ENCODE data around the gene FAM50B.
"Not testable (repeated sequence)": the region's sequence is repeated elsewhere in the genome, so short reads cannot be mapped to it uniquely, and the experiment has no call there.

Gene FAM50B

DNA sequence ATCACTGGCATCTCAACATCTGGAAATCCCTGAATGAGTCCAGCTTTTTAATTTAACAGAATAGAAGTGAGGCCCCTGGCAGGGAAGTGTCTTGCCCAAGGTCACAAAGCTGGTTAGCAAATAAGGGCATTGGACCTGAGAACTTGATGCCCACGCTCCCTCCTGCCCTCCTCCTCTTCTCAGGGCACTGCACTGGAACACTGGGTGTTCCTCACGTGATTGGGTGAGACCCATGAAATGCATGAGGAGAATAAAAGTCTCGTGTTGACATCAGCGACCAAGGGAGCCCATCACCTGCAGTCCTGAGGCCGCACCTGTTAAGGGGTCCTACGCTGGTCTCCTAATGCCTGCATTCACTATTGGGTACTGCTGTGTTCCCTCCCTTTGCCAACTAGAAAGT is 7.4 kb downstream of the FAM50B start:
- no peak for DNase-seq
- Histone ChIP-seq H3K4me3 (ENCODE audit: control insufficient read depth in 1 of 7, extremely low read depth in 1 of 7, insufficient read depth in 4 of 7, low read depth in 2 of 7, low read length in 6 of 7) (no peak overlapping the region), H3K27ac (ENCODE audit: insufficient read depth in 1 of 2, low read depth in 1 of 2, low read length in 2 of 2, poor library complexity in 1 of 2, severe bottlenecking in 2 of 2) (no peak overlapping the region), H3K36me3 (ENCODE audit: control insufficient read depth in 4 of 4, insufficient read depth in 4 of 4, low read length in 3 of 4) (no peaks in the 10 kb centered on the region), H3K27me3 (replicated peaks in 2 of 5; ENCODE audit: control insufficient read depth in 4 of 5, insufficient read depth in 5 of 5, low read length in 4 of 5) (peaks cover 0 to 2% (median 0%) of the 10 kb centered on the region in 5 experiments), H3K4me1 (ENCODE audit: control extremely low read depth in 1 of 4, control insufficient read depth in 4 of 4, insufficient read depth in 4 of 4, low read length in 3 of 4) (no peaks in the 10 kb centered on the region), H3K9me3 (ENCODE audit: control extremely low read depth in 1 of 5, control insufficient read depth in 4 of 5, insufficient read depth in 2 of 5, low read depth in 1 of 5, low read length in 4 of 5) (no peaks in the 10 kb centered on the region)
- 97% methylated on average over 5 of the region's 6 CpGs for WGBS (ENCODE audit: insufficient coverage)
- ChIA-PET POLR2A (no interaction called here), CTCF (interaction anchor here (1.2 to 2.1 kb wide), 3 partner anchors 9 to 122 kb away, joined by 4 to 7 read pairs (median 6); no protein-coding TSS in a partner anchor)

DNA sequence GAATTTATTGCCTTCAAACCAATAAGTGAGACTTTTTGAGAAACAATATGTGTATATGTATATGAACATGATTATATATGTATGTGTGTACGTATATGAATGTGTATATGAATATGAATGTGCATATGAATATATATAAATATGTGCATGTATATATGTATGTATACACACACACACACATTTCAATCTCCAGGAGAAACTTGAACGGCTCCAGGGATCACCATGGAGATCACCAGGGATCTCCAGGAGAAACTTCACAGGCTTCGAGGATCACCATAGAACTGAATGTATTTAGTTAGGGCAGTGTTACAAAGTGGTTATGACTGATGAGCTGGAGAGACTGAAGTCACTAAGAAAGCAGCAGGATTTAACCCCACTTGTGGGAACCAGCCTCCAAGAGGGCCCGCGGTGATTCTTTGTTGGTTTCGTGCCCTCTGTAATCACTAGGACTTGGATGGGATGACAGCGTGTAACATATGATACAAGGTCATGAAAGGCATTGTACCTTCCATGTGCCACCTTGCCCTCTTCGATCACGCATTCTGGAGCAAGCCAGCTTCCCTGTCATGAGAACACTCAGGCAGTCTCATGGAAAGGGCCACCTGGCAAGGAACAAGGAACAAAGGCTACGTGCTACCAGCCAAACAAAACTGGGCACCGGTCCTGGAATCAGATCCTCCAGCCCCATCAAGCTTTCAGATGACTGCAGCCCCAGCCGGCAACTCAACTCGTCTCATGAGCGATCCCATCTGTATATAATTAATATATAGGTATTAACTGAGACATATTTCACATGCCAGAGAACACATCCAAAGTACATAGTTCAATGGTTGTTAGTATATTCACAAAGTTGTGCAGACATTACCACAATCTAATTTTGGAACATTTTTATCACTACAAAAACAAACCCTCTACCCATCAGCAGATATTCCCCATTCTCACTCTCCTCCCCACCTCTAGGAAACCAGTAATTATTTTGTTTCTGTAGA is 8.6 kb downstream of the FAM50B start:
- H3K9me3 ChIP-seq (ENCODE audit: control extremely low read depth in 1 of 5, control insufficient read depth in 4 of 5, insufficient read depth in 2 of 5, low read depth in 1 of 5, low read length in 4 of 5), result no peaks in the 10 kb centered on the region
- H3K4me1 ChIP-seq (ENCODE audit: control extremely low read depth in 1 of 4, control insufficient read depth in 4 of 4, insufficient read depth in 4 of 4, low read length in 3 of 4), result no peaks in the 10 kb centered on the region
- ChIA-PET CTCF (interaction anchor here (1.2 kb wide), 1 partner anchor 10 kb away, joined by 6 read pairs; no protein-coding TSS in a partner anchor), POLR2A (no interaction called here)
- DNase-seq, result no peak
- no peak overlapping the region for H3K27ac ChIP-seq (ENCODE audit: insufficient read depth in 1 of 2, low read depth in 1 of 2, low read length in 2 of 2, poor library complexity in 1 of 2, severe bottlenecking in 2 of 2)
- H3K27me3 ChIP-seq (replicated peaks in 2 of 5; ENCODE audit: control insufficient read depth in 4 of 5, insufficient read depth in 5 of 5, low read length in 4 of 5), result peaks cover 0 to 2% (median 0%) of the 10 kb centered on the region in 5 experiments
- WGBS (ENCODE audit: insufficient coverage), result 98% methylated on average over 8 of the region's 14 CpGs
- no peak overlapping the region for H3K4me3 ChIP-seq (ENCODE audit: control insufficient read depth in 1 of 7, extremely low read depth in 1 of 7, insufficient read depth in 4 of 7, low read depth in 2 of 7, low read length in 6 of 7)
- H3K36me3 ChIP-seq (ENCODE audit: control insufficient read depth in 4 of 4, insufficient read depth in 4 of 4, low read length in 3 of 4), result no peaks in the 10 kb centered on the region

DNA sequence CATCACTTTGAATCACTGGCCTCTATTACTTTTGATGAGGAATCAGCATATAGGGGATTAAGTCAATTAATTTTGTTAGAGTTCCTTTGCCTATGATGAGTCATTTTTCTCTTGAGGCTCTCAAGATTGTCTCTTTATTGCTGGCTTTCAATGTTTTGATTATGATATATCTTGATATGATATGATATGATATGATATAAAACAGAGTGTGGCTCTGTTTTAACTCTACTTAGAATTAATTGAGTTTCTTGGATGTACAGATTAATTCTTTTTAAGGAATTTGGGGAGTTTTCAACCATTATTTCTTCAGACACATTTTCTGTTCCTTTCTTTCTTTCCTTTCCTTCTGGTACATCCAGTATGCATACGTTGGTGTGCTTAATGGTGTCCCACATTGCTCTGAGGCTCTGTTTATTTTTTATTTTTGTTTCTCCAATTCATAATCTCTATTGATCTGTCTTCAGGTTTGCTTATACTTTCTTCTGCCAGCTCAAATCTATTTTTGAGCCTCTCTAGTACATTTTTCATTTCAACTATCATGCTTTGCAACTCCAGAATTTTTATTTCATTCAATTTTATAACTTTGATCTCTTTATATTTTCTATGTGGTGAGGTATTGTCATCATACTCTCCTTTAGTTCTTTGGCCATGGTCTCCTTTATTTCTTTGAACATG is 10.8 kb downstream of the FAM50B start:
- POLR2A ChIA-PET, result interaction anchor here (0.6 kb wide), 1 partner anchor 24 kb away, joined by 3 read pairs; no protein-coding TSS in a partner anchor
- WGBS (ENCODE audit: insufficient coverage), result 100% methylated on average over 1 of the region's 1 CpG
- DNase-seq, result no peak
- H3K9me3 ChIP-seq (ENCODE audit: control extremely low read depth in 1 of 5, control insufficient read depth in 4 of 5, insufficient read depth in 2 of 5, low read depth in 1 of 5, low read length in 4 of 5), result no peaks in the 10 kb centered on the region
- no peak overlapping the region for H3K27ac ChIP-seq (ENCODE audit: insufficient read depth in 1 of 2, low read depth in 1 of 2, low read length in 2 of 2, poor library complexity in 1 of 2, severe bottlenecking in 2 of 2)
- H3K36me3 ChIP-seq (ENCODE audit: control insufficient read depth in 4 of 4, insufficient read depth in 4 of 4, low read length in 3 of 4), result no peaks in the 10 kb centered on the region
- H3K4me1 ChIP-seq (ENCODE audit: control extremely low read depth in 1 of 4, control insufficient read depth in 4 of 4, insufficient read depth in 4 of 4, low read length in 3 of 4), result no peaks in the 10 kb centered on the region
- no peak overlapping the region for H3K4me3 ChIP-seq (ENCODE audit: control insufficient read depth in 1 of 7, extremely low read depth in 1 of 7, insufficient read depth in 4 of 7, low read depth in 2 of 7, low read length in 6 of 7)
- CTCF ChIA-PET, result interaction anchor here (1.8 kb wide), 1 partner anchor 10 kb away, joined by 9 read pairs; the partner anchor contains the start of gene FAM50B
- H3K27me3 ChIP-seq (replicated peaks in 2 of 5; ENCODE audit: control insufficient read depth in 4 of 5, insufficient read depth in 5 of 5, low read length in 4 of 5), result peaks cover 0 to 2% (median 0%) of the 10 kb centered on the region in 5 experiments

DNA sequence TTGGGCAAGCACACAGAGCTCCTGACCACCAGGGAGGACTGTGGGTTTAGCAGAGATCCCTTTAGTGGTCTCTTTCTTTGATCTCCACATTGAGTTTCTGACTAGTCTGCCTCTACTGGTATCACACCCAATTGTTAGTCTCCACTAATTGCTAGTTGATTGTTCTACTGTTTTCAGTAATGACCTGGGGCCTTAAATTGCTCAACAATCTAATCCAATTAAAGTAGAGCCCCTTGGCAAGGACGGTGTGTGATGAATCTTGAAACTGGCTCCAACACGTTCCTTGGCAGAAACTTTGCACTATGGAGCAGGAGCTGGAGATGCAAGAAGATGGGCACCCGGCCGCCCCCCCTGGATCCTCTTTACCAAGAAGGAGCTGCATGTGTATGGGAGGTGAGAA is 12.3 kb downstream of the FAM50B start:
- 78% methylated on average over 2 of the region's 4 CpGs for WGBS (ENCODE audit: insufficient coverage)
- H3K36me3 ChIP-seq (ENCODE audit: control insufficient read depth in 4 of 4, insufficient read depth in 4 of 4, low read length in 3 of 4), result no peaks in the 10 kb centered on the region
- no peaks in the 10 kb centered on the region for H3K4me1 ChIP-seq (ENCODE audit: control extremely low read depth in 1 of 4, control insufficient read depth in 4 of 4, insufficient read depth in 4 of 4, low read length in 3 of 4)
- peaks cover 0 to 2% (median 0%) of the 10 kb centered on the region in 5 experiments for H3K27me3 ChIP-seq (replicated peaks in 2 of 5; ENCODE audit: control insufficient read depth in 4 of 5, insufficient read depth in 5 of 5, low read length in 4 of 5)
- CTCF ChIA-PET, result interaction anchor here (0.9 to 1.8 kb wide), 4 partner anchors 11 to 40 kb away, joined by 3 to 9 read pairs (median 4); partner anchors contain the start of gene FAM50B
- no peak for DNase-seq
- no peaks in the 10 kb centered on the region for H3K9me3 ChIP-seq (ENCODE audit: control extremely low read depth in 1 of 5, control insufficient read depth in 4 of 5, insufficient read depth in 2 of 5, low read depth in 1 of 5, low read length in 4 of 5)
- no peak overlapping the region for H3K4me3 ChIP-seq (ENCODE audit: control insufficient read depth in 1 of 7, extremely low read depth in 1 of 7, insufficient read depth in 4 of 7, low read depth in 2 of 7, low read length in 6 of 7)
- POLR2A ChIA-PET, result interaction anchor here (0.5 to 0.6 kb wide), 2 partner anchors 23 to 71 kb away, joined by 3 to 6 read pairs; no protein-coding TSS in a partner anchor
- H3K27ac ChIP-seq (ENCODE audit: insufficient read depth in 1 of 2, low read depth in 1 of 2, low read length in 2 of 2, poor library complexity in 1 of 2, severe bottlenecking in 2 of 2), result no peak overlapping the region

DNA sequence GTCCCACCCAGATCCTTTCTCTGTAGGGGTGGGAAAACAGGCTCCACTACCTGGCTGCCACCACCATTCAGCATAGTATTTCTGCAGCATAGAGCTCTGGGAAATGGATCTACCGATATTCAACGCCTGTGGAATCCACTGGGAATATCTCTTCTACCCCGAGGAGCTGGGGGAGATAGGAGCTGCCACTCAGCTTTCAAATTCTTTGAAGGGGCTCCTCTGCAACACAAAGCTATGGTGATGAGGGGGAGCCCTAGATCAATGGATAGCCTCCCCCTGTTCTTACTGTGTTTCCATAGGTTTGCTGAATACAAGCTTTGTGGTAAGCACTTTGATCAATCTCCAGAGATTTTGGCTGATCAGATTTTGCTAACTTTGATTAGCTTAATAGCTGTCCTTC is 12.9 kb downstream of the FAM50B start:
- H3K4me1 ChIP-seq (ENCODE audit: control extremely low read depth in 1 of 4, control insufficient read depth in 4 of 4, insufficient read depth in 4 of 4, low read length in 3 of 4), result no peaks in the 10 kb centered on the region
- ChIA-PET CTCF (interaction anchor here (1.2 to 1.4 kb wide), 3 partner anchors 13 to 39 kb away, joined by 3 to 6 read pairs (median 3); partner anchors contain the start of gene FAM50B), POLR2A (interaction anchor here (0.5 to 0.7 kb wide), 3 partner anchors 14 to 71 kb away, joined by 3 to 6 read pairs (median 4); no protein-coding TSS in a partner anchor)
- H3K27me3 ChIP-seq (replicated peaks in 2 of 5; ENCODE audit: control insufficient read depth in 4 of 5, insufficient read depth in 5 of 5, low read length in 4 of 5), result peaks cover 0 to 2% (median 0%) of the 10 kb centered on the region in 5 experiments
- no peaks in the 10 kb centered on the region for H3K36me3 ChIP-seq (ENCODE audit: control insufficient read depth in 4 of 4, insufficient read depth in 4 of 4, low read length in 3 of 4)
- WGBS (ENCODE audit: insufficient coverage), result 67% methylated on average over 3 of the region's 3 CpGs
- no peaks in the 10 kb centered on the region for H3K9me3 ChIP-seq (ENCODE audit: control extremely low read depth in 1 of 5, control insufficient read depth in 4 of 5, insufficient read depth in 2 of 5, low read depth in 1 of 5, low read length in 4 of 5)
- H3K4me3 ChIP-seq (ENCODE audit: control insufficient read depth in 1 of 7, extremely low read depth in 1 of 7, insufficient read depth in 4 of 7, low read depth in 2 of 7, low read length in 6 of 7), result no peak overlapping the region
- DNase-seq, result no peak
- no peak overlapping the region for H3K27ac ChIP-seq (ENCODE audit: insufficient read depth in 1 of 2, low read depth in 1 of 2, low read length in 2 of 2, poor library complexity in 1 of 2, severe bottlenecking in 2 of 2)

DNA sequence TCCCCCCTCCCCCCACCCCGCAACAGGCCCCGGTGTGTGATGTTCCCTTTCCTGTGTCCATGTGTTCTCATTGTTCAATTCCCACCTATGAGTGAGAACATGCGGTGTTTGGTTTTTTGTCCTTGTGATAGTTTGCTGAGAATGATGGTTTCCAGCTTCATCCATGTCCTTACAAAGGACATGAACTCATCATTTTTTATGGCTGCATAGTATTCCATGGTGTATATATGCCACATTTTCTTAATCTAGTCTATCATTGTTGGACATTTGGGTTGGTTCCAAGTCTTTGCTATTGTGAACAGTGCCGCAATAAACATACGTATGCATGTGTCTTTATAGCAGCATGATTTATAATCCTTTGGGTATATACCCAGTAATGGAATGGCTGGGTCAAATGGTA is 14.1 kb downstream of the FAM50B start:
- H3K27ac ChIP-seq (ENCODE audit: insufficient read depth in 1 of 2, low read depth in 1 of 2, low read length in 2 of 2, poor library complexity in 1 of 2, severe bottlenecking in 2 of 2); H3K4me3 ChIP-seq (ENCODE audit: control insufficient read depth in 1 of 7, extremely low read depth in 1 of 7, insufficient read depth in 4 of 7, low read depth in 2 of 7, low read length in 6 of 7); POLR2A ChIA-PET; CTCF ChIA-PET; H3K4me1 ChIP-seq (ENCODE audit: control extremely low read depth in 1 of 4, control insufficient read depth in 4 of 4, insufficient read depth in 4 of 4, low read length in 3 of 4); H3K27me3 ChIP-seq (replicated peaks in 2 of 5; ENCODE audit: control insufficient read depth in 4 of 5, insufficient read depth in 5 of 5, low read length in 4 of 5); H3K36me3 ChIP-seq (ENCODE audit: control insufficient read depth in 4 of 4, insufficient read depth in 4 of 4, low read length in 3 of 4); H3K9me3 ChIP-seq (ENCODE audit: control extremely low read depth in 1 of 5, control insufficient read depth in 4 of 5, insufficient read depth in 2 of 5, low read depth in 1 of 5, low read length in 4 of 5); DNase-seq: not testable (repeated sequence)
- no CpG with 5 or more reads among the region's 5 CpGs for WGBS (ENCODE audit: insufficient coverage)
